Measurements from ENCODE around the gene MSMP.
A peak's percentile ranks its signal among the peaks of the same experiment; 100 is the strongest.

Gene MSMP

GRCh38 chr9:35723426-35723825 lies 30.6 kb downstream of the MSMP start:
- Mint-ChIP-seq H3K9me3 (no peaks in the 10 kb centered on the region), H3K4me1 (no peaks in the 10 kb centered on the region), H3K36me3 (ENCODE audit: low read depth) (peaks cover 58% of the 10 kb centered on the region), H3K4me3 (no peak overlapping the region), H3K27me3 (ENCODE audit: low read depth, poor library complexity) (no peaks in the 10 kb centered on the region), H3K27ac (no peak overlapping the region)
- TF ChIP-seq, protein P1, sequence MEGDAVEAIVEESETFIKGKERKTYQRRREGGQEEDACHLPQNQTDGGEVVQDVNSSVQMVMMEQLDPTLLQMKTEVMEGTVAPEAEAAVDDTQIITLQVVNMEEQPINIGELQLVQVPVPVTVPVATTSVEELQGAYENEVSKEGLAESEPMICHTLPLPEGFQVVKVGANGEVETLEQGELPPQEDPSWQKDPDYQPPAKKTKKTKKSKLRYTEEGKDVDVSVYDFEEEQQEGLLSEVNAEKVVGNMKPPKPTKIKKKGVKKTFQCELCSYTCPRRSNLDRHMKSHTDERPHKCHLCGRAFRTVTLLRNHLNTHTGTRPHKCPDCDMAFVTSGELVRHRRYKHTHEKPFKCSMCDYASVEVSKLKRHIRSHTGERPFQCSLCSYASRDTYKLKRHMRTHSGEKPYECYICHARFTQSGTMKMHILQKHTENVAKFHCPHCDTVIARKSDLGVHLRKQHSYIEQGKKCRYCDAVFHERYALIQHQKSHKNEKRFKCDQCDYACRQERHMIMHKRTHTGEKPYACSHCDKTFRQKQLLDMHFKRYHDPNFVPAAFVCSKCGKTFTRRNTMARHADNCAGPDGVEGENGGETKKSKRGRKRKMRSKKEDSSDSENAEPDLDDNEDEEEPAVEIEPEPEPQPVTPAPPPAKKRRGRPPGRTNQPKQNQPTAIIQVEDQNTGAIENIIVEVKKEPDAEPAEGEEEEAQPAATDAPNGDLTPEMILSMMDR (IDR thresholded peaks at IDR 0.05) = no peak
- no peak for DNase-seq

- TF ChIP-seq, protein P1 (IDR thresholded peaks at IDR 0.05) = no peak
- Mint-ChIP-seq H3K27me3 (ENCODE audit: low read depth, poor library complexity) (no peaks in the 10 kb centered on the region), H3K9me3 (no peaks in the 10 kb centered on the region), H3K27ac (no peak overlapping the region), H3K4me1 (no peaks in the 10 kb centered on the region), H3K4me3 (no peak overlapping the region), H3K36me3 (ENCODE audit: low read depth) (peaks cover 84% of the 10 kb centered on the region)
- DNase-seq = no peak
These were observed 34.5 kb downstream of the MSMP start for GRCh38 chr9:35719546-35719945.

GRCh38 chr9:35718721-35719511 lies 35.2 kb downstream of the MSMP start:
- H3K9me3 Mint-ChIP-seq = no peaks in the 10 kb centered on the region
- H3K27ac Mint-ChIP-seq = no peak overlapping the region
- TF ChIP-seq, protein P1 (IDR thresholded peaks at IDR 0.05) = no peak
- DNase-seq = no peak
- peaks cover 86% of the 10 kb centered on the region for H3K36me3 Mint-ChIP-seq (ENCODE audit: low read depth)
- no peak overlapping the region for H3K4me3 Mint-ChIP-seq
- H3K4me1 Mint-ChIP-seq = no peaks in the 10 kb centered on the region
- H3K27me3 Mint-ChIP-seq (ENCODE audit: low read depth, poor library complexity) = no peaks in the 10 kb centered on the region

GRCh38 chr9:35717132-35717870 lies 36.8 kb downstream of the MSMP start:
- H3K27me3 Mint-ChIP-seq (ENCODE audit: low read depth, poor library complexity) = no peaks in the 10 kb centered on the region
- TF ChIP-seq, protein P1 (IDR thresholded peaks at IDR 0.05) = no peak
- no peaks in the 10 kb centered on the region for H3K9me3 Mint-ChIP-seq
- H3K36me3 Mint-ChIP-seq (ENCODE audit: low read depth) = peaks cover 85% of the 10 kb centered on the region
- no peak overlapping the region for H3K27ac Mint-ChIP-seq
- no peak for DNase-seq
- no peaks in the 10 kb centered on the region for H3K4me1 Mint-ChIP-seq
- H3K4me3 Mint-ChIP-seq = no peak overlapping the region

DNA sequence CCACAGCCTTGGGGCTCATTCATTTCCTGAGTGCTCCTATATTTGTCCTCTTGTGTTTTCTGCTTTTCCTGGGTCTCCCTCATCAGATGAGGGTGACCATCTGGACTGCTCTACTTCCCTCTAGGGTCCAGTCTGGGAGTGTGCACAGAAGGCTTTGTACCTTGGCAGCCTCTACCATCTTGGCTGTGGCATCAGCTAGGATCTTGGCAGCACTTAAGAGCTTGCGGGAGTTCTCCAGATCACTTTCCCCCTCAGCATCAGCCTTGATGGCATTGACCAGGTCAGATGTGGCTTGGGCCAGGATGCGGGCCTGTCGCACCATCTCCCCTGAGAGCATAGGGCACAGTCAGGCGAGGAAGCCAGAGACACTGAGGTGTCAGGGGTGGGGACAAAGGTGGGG lies 37.8 kb downstream of the MSMP start:
- Mint-ChIP-seq H3K9me3 (no peaks in the 10 kb centered on the region), H3K27ac (peak overlapping the region; percentile 78), H3K27me3 (ENCODE audit: low read depth, poor library complexity) (no peaks in the 10 kb centered on the region), H3K4me3 (no peak overlapping the region), H3K4me1 (peaks cover 8% of the 10 kb centered on the region), H3K36me3 (ENCODE audit: low read depth) (peaks cover 83% of the 10 kb centered on the region)
- no peak for DNase-seq
- TF ChIP-seq, protein P1 (IDR thresholded peaks at IDR 0.05) = no peak
